Neural progenitor cell (in vitro differentiated cells): ENCODE data around the gene GPR137B.

Experiments
- CTCF ChIP-seq: fragments of 200-600 bp; sonication (generic); IDR thresholded peaks from 2 replicates; pipeline ENCODE4 v1.5.1; 2017; ENCODE audit warnings: antibody characterized with exemption, mild to moderate bottlenecking
- EZH2 ChIP-seq: fragments of 200-600 bp; sonication (generic); IDR thresholded peaks from 2 replicates; pipeline ENCODE4 v1.6.1; 2017; ENCODE audit warnings: antibody characterized with exemption, mild to moderate bottlenecking, moderate library complexity
- EZH2phosphoT487 ChIP-seq: fragments of 200-600 bp; sonication (generic); IDR thresholded peaks from 2 replicates; pipeline ENCODE4 v1.6.1; 2017; ENCODE audit warnings: antibody characterized with exemption

DNA sequence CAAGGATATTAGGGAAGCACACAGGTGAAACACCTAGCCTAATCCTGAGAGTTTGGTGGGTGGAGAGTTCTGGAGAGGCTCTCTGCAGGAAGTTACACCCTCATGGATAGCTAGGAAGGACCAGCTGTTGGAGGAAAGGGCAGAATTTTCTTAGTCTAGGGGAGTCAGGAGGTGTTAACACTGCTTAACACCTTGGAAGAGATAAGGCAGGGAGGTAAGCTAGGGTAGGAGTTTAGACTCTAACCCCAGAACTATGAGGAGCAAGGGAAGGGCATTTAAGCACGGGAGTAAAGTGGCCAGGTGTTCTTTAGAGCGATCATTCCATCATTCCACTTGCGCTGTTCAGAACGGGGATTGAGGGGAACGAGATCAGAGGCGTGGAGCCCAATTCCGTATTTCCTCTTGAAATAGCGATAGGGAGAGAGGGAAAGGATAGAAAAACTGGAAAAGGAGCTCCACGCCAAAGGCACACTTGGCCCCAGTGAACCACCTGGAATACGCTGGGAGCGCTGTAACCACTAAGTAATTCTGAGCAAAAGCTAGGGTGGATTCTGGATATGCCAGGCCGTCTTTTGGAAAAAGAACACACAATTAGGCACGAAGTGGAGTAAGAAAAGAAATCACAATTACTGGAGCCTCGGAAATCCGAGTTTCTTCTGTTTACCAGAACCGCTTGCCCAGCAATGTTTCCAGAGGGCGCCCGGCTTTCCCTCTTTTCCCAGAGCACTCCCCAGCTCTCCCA, 1.5 kb upstream of the GPR137B start:
- TF ChIP-seq CTCF, result no peak
- no peak for TF ChIP-seq EZH2
- peak; percentile 72 for TF ChIP-seq EZH2phosphoT487
